Measurements from ENCODE around the gene PLAC1.

Gene PLAC1

GRCh38 chrX:134669378-134670098 is 11.3 kb upstream of the PLAC1 start:
- Histone ChIP-seq H3K27me3 (ENCODE audit: control insufficient read depth, insufficient read depth, low read length) (no peaks in the 10 kb centered on the region), H3K4me3 (ENCODE audit: low read length) (no peak overlapping the region), H3K9me3 (ENCODE audit: control insufficient read depth, low read depth, low read length) (no peaks in the 10 kb centered on the region), H3K27ac (ENCODE audit: low read length) (no peak overlapping the region), H3K9ac (ENCODE audit: low read length) (no peak overlapping the region), H3K36me3 (ENCODE audit: control insufficient read depth, low read depth, low read length) (no peaks in the 10 kb centered on the region), H3K4me1 (ENCODE audit: control insufficient read depth, low read depth, low read length) (no peaks in the 10 kb centered on the region)

DNA sequence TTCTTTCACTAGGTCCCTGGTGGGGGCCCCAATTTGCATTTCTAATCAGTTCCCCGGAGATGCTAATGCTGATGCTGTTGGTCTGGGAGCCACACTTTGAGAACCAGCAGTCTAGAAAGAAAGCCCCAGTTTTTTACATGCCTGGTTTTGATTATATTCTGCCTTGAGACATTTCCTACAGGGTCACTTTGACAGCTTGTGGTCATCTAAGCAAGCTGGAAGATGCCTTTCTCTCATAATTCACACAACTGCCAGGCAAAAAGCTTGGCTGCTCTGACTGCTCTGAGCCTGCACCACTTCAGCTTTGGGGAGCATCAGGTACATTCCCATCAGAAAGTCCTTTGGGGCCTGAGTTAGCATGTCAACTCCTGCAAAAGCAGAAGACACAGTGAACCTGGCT is 5.9 kb upstream of the PLAC1 start:
- no peak overlapping the region for H3K27ac ChIP-seq (ENCODE audit: low read length)
- no peaks in the 10 kb centered on the region for H3K27me3 ChIP-seq (ENCODE audit: control insufficient read depth, insufficient read depth, low read length)
- H3K4me1 ChIP-seq (ENCODE audit: control insufficient read depth, low read depth, low read length): peaks cover 7% of the 10 kb centered on the region
- no peaks in the 10 kb centered on the region for H3K36me3 ChIP-seq (ENCODE audit: control insufficient read depth, low read depth, low read length)
- H3K9ac ChIP-seq (ENCODE audit: low read length): no peak overlapping the region
- H3K4me3 ChIP-seq (ENCODE audit: low read length): no peak overlapping the region
- H3K9me3 ChIP-seq (ENCODE audit: control insufficient read depth, low read depth, low read length): no peaks in the 10 kb centered on the region

GRCh38 chrX:134661295-134661694 is 3.0 kb upstream of the PLAC1 start:
- Histone ChIP-seq H3K27ac (ENCODE audit: low read length) (no peak overlapping the region), H3K4me1 (ENCODE audit: control insufficient read depth, low read depth, low read length) (peaks cover 7% of the 10 kb centered on the region), H3K9ac (ENCODE audit: low read length) (no peak overlapping the region)

DNA sequence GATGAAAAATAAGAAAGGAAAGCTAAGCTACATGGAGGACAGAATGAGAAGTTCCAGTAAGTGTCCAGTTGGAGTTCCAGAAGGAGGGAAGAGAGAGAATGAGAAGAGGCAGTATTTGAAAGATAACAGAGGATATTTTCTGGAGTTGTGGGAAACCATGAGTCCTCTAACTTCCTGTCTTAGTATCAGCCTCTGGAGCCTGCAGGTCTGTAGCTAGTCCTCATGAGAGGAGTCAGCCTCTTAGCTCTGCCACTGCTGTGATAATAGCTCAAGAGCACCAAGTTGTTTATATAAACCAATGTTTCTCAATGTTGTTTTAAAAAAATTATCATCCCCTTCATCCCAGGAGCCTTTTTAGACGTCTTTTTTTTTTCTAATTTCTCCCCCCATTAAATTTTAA is 2.4 kb upstream of the PLAC1 start:
- Histone ChIP-seq H3K27ac (ENCODE audit: low read length) (no peak overlapping the region), H3K9me3 (ENCODE audit: control insufficient read depth, low read depth, low read length) (peaks cover 4% of the 10 kb centered on the region), H3K4me3 (ENCODE audit: low read length) (no peak overlapping the region), H3K36me3 (ENCODE audit: control insufficient read depth, low read depth, low read length) (no peaks in the 10 kb centered on the region), H3K27me3 (ENCODE audit: control insufficient read depth, insufficient read depth, low read length) (no peaks in the 10 kb centered on the region), H3K9ac (ENCODE audit: low read length) (no peak overlapping the region), H3K4me1 (ENCODE audit: control insufficient read depth, low read depth, low read length) (peaks cover 7% of the 10 kb centered on the region)

More at GRCh38 chrX:134661295-134661694, 3.0 kb upstream of the PLAC1 start:
- Histone ChIP-seq H3K4me3 (ENCODE audit: low read length) (no peak overlapping the region), H3K36me3 (ENCODE audit: control insufficient read depth, low read depth, low read length) (no peaks in the 10 kb centered on the region), H3K27me3 (ENCODE audit: control insufficient read depth, insufficient read depth, low read length) (no peaks in the 10 kb centered on the region), H3K9me3 (ENCODE audit: control insufficient read depth, low read depth, low read length) (no peaks in the 10 kb centered on the region)

DNA sequence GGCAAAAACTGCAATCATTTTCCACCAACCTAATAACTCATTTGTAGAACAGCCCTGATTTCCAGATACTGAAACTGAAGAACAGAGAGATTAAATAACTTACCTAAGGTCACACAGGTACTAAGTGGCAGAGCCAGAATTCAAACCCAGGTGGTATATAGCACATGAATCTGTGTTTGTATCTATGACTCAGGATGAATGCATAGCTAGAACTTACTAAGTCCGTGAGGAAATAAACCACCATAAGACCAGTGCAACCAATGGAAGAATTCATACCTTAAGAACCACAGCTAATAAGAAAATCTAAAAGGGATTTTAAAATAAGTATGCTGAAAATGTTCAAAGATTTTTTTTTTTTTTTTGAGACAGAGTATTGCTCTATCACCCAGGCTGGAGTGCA is 1.5 kb upstream of the PLAC1 start:
- Histone ChIP-seq H3K27ac (ENCODE audit: low read length) (no peak overlapping the region), H3K9me3 (ENCODE audit: control insufficient read depth, low read depth, low read length) (peaks cover 4% of the 10 kb centered on the region), H3K9ac (ENCODE audit: low read length) (no peak overlapping the region), H3K27me3 (ENCODE audit: control insufficient read depth, insufficient read depth, low read length) (no peaks in the 10 kb centered on the region), H3K4me1 (ENCODE audit: control insufficient read depth, low read depth, low read length) (peaks cover 7% of the 10 kb centered on the region), H3K36me3 (ENCODE audit: control insufficient read depth, low read depth, low read length) (no peaks in the 10 kb centered on the region), H3K4me3 (ENCODE audit: low read length) (no peak overlapping the region)

GRCh38 chrX:134658760-134659023 is 421 bp upstream of the PLAC1 start:
- H3K4me1 ChIP-seq (ENCODE audit: control insufficient read depth, low read depth, low read length): peaks cover under 1% of the 10 kb centered on the region
- no peaks in the 10 kb centered on the region for H3K36me3 ChIP-seq (ENCODE audit: control insufficient read depth, low read depth, low read length)
- H3K27me3 ChIP-seq (ENCODE audit: control insufficient read depth, insufficient read depth, low read length): no peaks in the 10 kb centered on the region
- no peak overlapping the region for H3K9ac ChIP-seq (ENCODE audit: low read length)
- peaks cover 4% of the 10 kb centered on the region for H3K9me3 ChIP-seq (ENCODE audit: control insufficient read depth, low read depth, low read length)
- H3K4me3 ChIP-seq (ENCODE audit: low read length): no peak overlapping the region
- H3K27ac ChIP-seq (ENCODE audit: low read length): no peak overlapping the region

GRCh38 chrX:134654398-134655012 is 3.8 kb downstream of the PLAC1 start:
- Histone ChIP-seq H3K9ac (ENCODE audit: low read length) (no peak overlapping the region), H3K36me3 (ENCODE audit: control insufficient read depth, low read depth, low read length) (no peaks in the 10 kb centered on the region), H3K27me3 (ENCODE audit: control insufficient read depth, insufficient read depth, low read length) (no peaks in the 10 kb centered on the region), H3K4me1 (ENCODE audit: control insufficient read depth, low read depth, low read length) (no peaks in the 10 kb centered on the region), H3K9me3 (ENCODE audit: control insufficient read depth, low read depth, low read length) (peaks cover 4% of the 10 kb centered on the region), H3K4me3 (ENCODE audit: low read length) (no peak overlapping the region), H3K27ac (ENCODE audit: low read length) (no peak overlapping the region)

DNA sequence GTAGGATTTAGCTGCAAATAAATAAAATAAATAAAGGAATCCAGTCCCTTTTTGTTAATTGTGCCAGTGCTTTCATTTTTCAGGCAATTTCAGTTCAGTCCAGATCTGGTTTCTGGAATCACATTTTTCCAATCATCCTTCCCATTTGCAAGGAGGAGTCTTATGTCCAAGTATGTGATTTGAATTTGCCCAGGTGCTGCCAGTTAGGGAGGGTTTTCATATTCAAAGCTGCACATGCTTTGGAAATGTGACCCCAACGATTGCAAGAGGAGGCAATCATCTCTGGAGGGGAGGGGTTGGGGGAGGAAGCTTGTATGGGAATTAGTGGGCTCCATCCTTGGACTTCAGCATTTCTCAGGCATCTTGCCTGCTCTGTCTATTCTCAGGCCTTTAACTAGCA is 4.4 kb downstream of the PLAC1 start:
- Histone ChIP-seq H3K9me3 (ENCODE audit: control insufficient read depth, low read depth, low read length) (peaks cover 4% of the 10 kb centered on the region), H3K4me1 (ENCODE audit: control insufficient read depth, low read depth, low read length) (no peaks in the 10 kb centered on the region)

DNA sequence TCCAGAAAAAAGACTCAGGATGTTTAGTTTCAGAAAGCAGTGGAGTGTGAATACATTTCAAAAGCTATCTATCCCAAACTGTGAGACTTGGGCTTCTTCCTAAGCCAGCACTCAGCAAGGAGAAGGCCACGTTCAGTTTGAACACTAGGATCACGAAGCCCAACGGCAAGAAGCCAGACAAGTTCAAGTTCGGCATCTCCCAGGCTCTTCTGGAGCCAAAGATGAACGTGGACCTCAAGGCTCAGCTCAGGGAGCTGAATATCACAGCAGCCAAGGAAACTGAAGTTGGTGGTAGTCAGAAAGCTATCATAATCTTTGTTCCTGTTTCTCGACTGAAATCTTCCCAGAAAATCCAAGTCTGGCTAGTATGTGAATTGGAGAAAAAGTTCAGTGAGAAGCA is 7.6 kb downstream of the PLAC1 start:
- H3K27me3 ChIP-seq (ENCODE audit: control insufficient read depth, insufficient read depth, low read length): no peaks in the 10 kb centered on the region
- H3K9ac ChIP-seq (ENCODE audit: low read length): no peak overlapping the region
- no peak overlapping the region for H3K4me3 ChIP-seq (ENCODE audit: low read length)
- no peaks in the 10 kb centered on the region for H3K36me3 ChIP-seq (ENCODE audit: control insufficient read depth, low read depth, low read length)
- H3K27ac ChIP-seq (ENCODE audit: low read length): no peak overlapping the region
- H3K9me3 ChIP-seq (ENCODE audit: control insufficient read depth, low read depth, low read length): peaks cover 6% of the 10 kb centered on the region
- no peaks in the 10 kb centered on the region for H3K4me1 ChIP-seq (ENCODE audit: control insufficient read depth, low read depth, low read length)

More for the DNA sequence above, 4.4 kb downstream of the PLAC1 start:
- H3K9ac ChIP-seq (ENCODE audit: low read length): no peak overlapping the region
- no peaks in the 10 kb centered on the region for H3K27me3 ChIP-seq (ENCODE audit: control insufficient read depth, insufficient read depth, low read length)
- no peak overlapping the region for H3K4me3 ChIP-seq (ENCODE audit: low read length)
- no peaks in the 10 kb centered on the region for H3K36me3 ChIP-seq (ENCODE audit: control insufficient read depth, low read depth, low read length)
- H3K27ac ChIP-seq (ENCODE audit: low read length): no peak overlapping the region

DNA sequence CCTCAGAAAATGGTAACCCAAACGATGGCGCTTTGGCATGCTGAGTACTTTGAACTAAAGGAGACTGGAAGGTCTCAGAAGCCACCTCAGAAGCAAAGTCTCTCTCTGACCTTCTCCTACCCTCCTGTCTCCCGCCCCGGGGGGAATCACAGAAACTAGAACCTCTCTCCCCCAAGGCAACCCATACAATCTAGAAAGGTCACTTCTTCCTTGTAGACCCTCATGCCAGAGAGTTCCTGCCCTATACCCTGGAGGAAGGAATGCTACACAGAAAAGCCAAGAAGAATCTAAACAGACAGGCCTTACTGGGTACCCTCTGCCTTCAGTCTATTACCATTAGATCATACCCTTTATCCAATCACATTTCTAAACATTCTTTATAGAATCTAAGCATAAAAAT is 8.5 kb downstream of the PLAC1 start:
- H3K27me3 ChIP-seq (ENCODE audit: control insufficient read depth, insufficient read depth, low read length): no peaks in the 10 kb centered on the region
- H3K9ac ChIP-seq (ENCODE audit: low read length): no peak overlapping the region
- H3K9me3 ChIP-seq (ENCODE audit: control insufficient read depth, low read depth, low read length): peaks cover 6% of the 10 kb centered on the region
- no peaks in the 10 kb centered on the region for H3K36me3 ChIP-seq (ENCODE audit: control insufficient read depth, low read depth, low read length)
- no peak overlapping the region for H3K27ac ChIP-seq (ENCODE audit: low read length)
- no peak overlapping the region for H3K4me3 ChIP-seq (ENCODE audit: low read length)
- H3K4me1 ChIP-seq (ENCODE audit: control insufficient read depth, low read depth, low read length): no peaks in the 10 kb centered on the region

DNA sequence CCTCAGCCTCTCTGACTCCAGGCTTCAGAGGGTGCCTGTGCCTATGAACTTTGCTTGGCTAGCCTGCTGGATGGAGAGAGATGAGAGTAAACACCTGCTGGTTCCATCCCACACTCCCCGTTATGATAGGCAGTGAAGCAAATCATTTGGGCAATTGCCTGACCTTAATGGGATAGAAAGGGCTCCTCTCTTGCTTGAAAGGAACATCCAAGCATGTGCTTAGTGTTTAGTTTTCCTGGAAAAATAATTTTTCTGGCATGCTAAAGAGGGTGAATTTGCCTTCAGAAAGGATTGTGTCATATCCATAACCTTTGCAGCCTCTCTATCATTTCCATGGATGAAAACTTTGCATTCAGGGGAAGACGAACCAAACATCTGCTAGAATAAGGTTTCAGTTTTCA is 10.8 kb downstream of the PLAC1 start:
- Histone ChIP-seq H3K9ac (ENCODE audit: low read length) (no peak overlapping the region), H3K36me3 (ENCODE audit: control insufficient read depth, low read depth, low read length) (no peaks in the 10 kb centered on the region), H3K4me3 (ENCODE audit: low read length) (no peak overlapping the region), H3K4me1 (ENCODE audit: control insufficient read depth, low read depth, low read length) (no peaks in the 10 kb centered on the region), H3K27ac (ENCODE audit: low read length) (no peak overlapping the region), H3K9me3 (ENCODE audit: control insufficient read depth, low read depth, low read length) (peaks cover 11% of the 10 kb centered on the region), H3K27me3 (ENCODE audit: control insufficient read depth, insufficient read depth, low read length) (no peaks in the 10 kb centered on the region)

- Histone ChIP-seq H3K27me3 (ENCODE audit: control insufficient read depth, insufficient read depth, low read length) (no peaks in the 10 kb centered on the region), H3K9me3 (ENCODE audit: control insufficient read depth, low read depth, low read length) (peaks cover 11% of the 10 kb centered on the region), H3K4me1 (ENCODE audit: control insufficient read depth, low read depth, low read length) (no peaks in the 10 kb centered on the region), H3K4me3 (ENCODE audit: low read length) (no peak overlapping the region), H3K9ac (ENCODE audit: low read length) (no peak overlapping the region), H3K36me3 (ENCODE audit: control insufficient read depth, low read depth, low read length) (no peaks in the 10 kb centered on the region), H3K27ac (ENCODE audit: low read length) (no peak overlapping the region)
These were observed 11.6 kb downstream of the PLAC1 start for GRCh38 chrX:134646691-134647090.

Measured in iPS-18a (cell line).